Panc1 (cell line): ENCODE measurements around the gene WNT10A. TPM values are rescaled to one million over a fixed set of nuclear protein-coding genes. Genes with fewer than 3 reads are reported as not detected.
A peak's percentile ranks its signal among the peaks of the same experiment; 100 is the strongest.

Source experiments
- ATAC-seq: fragments of 200-7000 bp; cut with Tn5 transposase; 2 replicates; pipeline ENCODE4 v1.9.1; 2020; ENCODE audit warnings: mild to moderate bottlenecking, moderate library complexity
- BruUV-seq: library from RNA; stranded (reverse); fragments of 400-500 nt; replicated peaks from 2 replicates; lab custom pipeline; 2021; lab: Mats Ljungman, UMichigan
- CTCF ChIA-PET: fragments of 300-600 bp; sonication (Branson Sonifier 250); formaldehyde crosslinking; loops from one replicate; lab custom pipeline; 2022; ENCODE audit warnings: antibody characterized with exemption; lab: Charles Lee
- POLR2A ChIA-PET: fragments of 300-600 bp; sonication (Branson Sonifier 250); formaldehyde crosslinking; loops from one replicate; lab custom pipeline; 2022; ENCODE audit warnings: antibody characterized with exemption; lab: Charles Lee
- DNase-seq: peaks from one replicate; pipeline ENCODE4 v3.0.0-alpha.2; 2010; ENCODE audit warnings: low read depth, low spot score
- H3K27ac ChIP-seq: 2 replicates; pipeline ENCODE4 v1.5.1; 2011; ENCODE audit warnings: mild to moderate bottlenecking, low read length, inconsistent platforms
- H3K27me3 ChIP-seq: fragments of 200-500 bp; sonication (Bioruptor generic); 2 replicates; pipeline ENCODE4 v1.6.0; 2014; ENCODE audit warnings: low read length, inconsistent platforms; ENCODE audit not compliant: control insufficient read depth, insufficient read depth
- H3K36me3 ChIP-seq: fragments of 200-500 bp; sonication (Bioruptor generic); 2 replicates; pipeline ENCODE4 v1.5.1; 2014; ENCODE audit warnings: inconsistent platforms, mild to moderate bottlenecking, low read length, moderate library complexity; ENCODE audit not compliant: control insufficient read depth, insufficient read depth
- H3K4me1 ChIP-seq: 2 replicates; pipeline ENCODE4 v1.5.1; 2011; ENCODE audit warnings: inconsistent platforms, mild to moderate bottlenecking, low read length, moderate library complexity; ENCODE audit not compliant: control insufficient read depth, insufficient read depth
- H3K4me3 ChIP-seq, 2 experiments: 2 replicates each; pipeline ENCODE4 v1.5.1; 2011 to 2012; ENCODE audit warnings: low read depth in 2 of 2, low read length in 2 of 2, mild to moderate bottlenecking in 2 of 2, inconsistent platforms in 1 of 2, moderate library complexity in 1 of 2
- H3K9me3 ChIP-seq: fragments of 200-500 bp; sonication (Bioruptor generic); 2 replicates; pipeline ENCODE4 v1.5.1; 2014; ENCODE audit warnings: low read depth, mild to moderate bottlenecking, inconsistent platforms, low read length, moderate library complexity; ENCODE audit not compliant: control insufficient read depth, insufficient read depth
- POLR2AphosphoS5 ChIP-seq: IDR thresholded peaks from 2 replicates; pipeline ENCODE4 v1.6.1; 2012; ENCODE audit warnings: mild to moderate bottlenecking, low read depth, low read length, moderate library complexity
- SIN3A ChIP-seq: IDR thresholded peaks from 2 replicates; pipeline ENCODE4 v1.6.1; 2012; ENCODE audit warnings: low read depth, mild to moderate bottlenecking, low read length, moderate library complexity, borderline replicate concordance; ENCODE audit not compliant: insufficient read depth
- TCF7L2 ChIP-seq: IDR thresholded peaks from 2 replicates; pipeline ENCODE4 v1.6.1; 2011; ENCODE audit warnings: mild to moderate bottlenecking, low read depth, low read length, inconsistent platforms
- in situ Hi-C: cut with HindIII; loops from 2 replicates; pipeline ENCODE4 v1.10.0; 2016; ENCODE audit warnings: low sequenced_read_pairs, low pct_unique_long_range_greater_than_20kb
- intact Hi-C: fragments of 100-400 bp; cut with micrococcal nuclease; formaldehyde crosslinking; loops from one replicate; pipeline ENCODE4 v1.10.0; 2022; ENCODE audit not compliant: unreplicated experiment
- total RNA-seq: library from RNA; stranded (reverse); gene quantifications from one replicate; pipeline ENCODE4 v1.2.1, GENCODE V29; 2021; ENCODE audit not compliant: unreplicated experiment
- TF ChIP-seq, protein P1 (sequence below): fragments of 450-650 bp; IDR thresholded peaks from 2 replicates; pipeline ENCODE4 v1.5.1; 2017; ENCODE audit warnings: mild to moderate bottlenecking
- TF ChIP-seq, protein P2 (sequence below), 2 experiments: IDR thresholded peaks; 2 replicates each; pipeline ENCODE4 v1.6.1; 2011 to 2012; ENCODE audit warnings: low read depth in 2 of 2, control low read depth in 1 of 2, low read length in 1 of 2, mild to moderate bottlenecking in 1 of 2, moderate library complexity in 1 of 2; ENCODE audit not compliant: insufficient read depth in 1 of 2

The WNT10A gene
- total RNA-seq, 1 experiment from 2014 or later: 9.2 TPM

DNA sequence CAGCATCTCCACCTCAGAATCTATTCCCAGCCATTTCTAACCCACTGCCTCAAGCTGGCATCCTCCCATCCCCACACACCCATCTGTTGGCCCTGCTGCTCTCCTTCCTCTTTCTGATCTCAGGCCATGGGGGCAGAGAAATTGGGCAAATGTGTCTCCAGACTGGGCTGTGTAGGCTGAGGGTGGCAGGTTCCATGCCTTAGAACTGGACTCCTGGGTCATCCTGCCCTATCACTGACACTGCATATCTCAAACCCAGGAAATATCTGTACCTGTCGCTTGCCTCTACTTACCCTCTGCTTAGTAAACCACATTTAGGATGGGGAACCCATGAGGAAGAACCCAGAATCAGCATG lies 1.8 kb downstream of the WNT10A start:
- BruUV-seq: no TSS peak
- no peak for DNase-seq
- H3K4me1 ChIP-seq: peaks cover 28% of the 10 kb centered on the region
- in situ Hi-C loops: no loop called here
- no peaks in the 10 kb centered on the region for H3K27me3 ChIP-seq
- H3K27ac ChIP-seq: no peak overlapping the region
- intact Hi-C loops: no loop called here
- H3K4me3 ChIP-seq: no peak overlapping the region
- no peaks in the 10 kb centered on the region for H3K9me3 ChIP-seq
- TF ChIP-seq POLR2AphosphoS5: no peak
- TF ChIP-seq SIN3A: no peak
- no peak for TF ChIP-seq TCF7L2
- TF ChIP-seq, protein P1, sequence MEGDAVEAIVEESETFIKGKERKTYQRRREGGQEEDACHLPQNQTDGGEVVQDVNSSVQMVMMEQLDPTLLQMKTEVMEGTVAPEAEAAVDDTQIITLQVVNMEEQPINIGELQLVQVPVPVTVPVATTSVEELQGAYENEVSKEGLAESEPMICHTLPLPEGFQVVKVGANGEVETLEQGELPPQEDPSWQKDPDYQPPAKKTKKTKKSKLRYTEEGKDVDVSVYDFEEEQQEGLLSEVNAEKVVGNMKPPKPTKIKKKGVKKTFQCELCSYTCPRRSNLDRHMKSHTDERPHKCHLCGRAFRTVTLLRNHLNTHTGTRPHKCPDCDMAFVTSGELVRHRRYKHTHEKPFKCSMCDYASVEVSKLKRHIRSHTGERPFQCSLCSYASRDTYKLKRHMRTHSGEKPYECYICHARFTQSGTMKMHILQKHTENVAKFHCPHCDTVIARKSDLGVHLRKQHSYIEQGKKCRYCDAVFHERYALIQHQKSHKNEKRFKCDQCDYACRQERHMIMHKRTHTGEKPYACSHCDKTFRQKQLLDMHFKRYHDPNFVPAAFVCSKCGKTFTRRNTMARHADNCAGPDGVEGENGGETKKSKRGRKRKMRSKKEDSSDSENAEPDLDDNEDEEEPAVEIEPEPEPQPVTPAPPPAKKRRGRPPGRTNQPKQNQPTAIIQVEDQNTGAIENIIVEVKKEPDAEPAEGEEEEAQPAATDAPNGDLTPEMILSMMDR: no peak
- TF ChIP-seq, protein P2, sequence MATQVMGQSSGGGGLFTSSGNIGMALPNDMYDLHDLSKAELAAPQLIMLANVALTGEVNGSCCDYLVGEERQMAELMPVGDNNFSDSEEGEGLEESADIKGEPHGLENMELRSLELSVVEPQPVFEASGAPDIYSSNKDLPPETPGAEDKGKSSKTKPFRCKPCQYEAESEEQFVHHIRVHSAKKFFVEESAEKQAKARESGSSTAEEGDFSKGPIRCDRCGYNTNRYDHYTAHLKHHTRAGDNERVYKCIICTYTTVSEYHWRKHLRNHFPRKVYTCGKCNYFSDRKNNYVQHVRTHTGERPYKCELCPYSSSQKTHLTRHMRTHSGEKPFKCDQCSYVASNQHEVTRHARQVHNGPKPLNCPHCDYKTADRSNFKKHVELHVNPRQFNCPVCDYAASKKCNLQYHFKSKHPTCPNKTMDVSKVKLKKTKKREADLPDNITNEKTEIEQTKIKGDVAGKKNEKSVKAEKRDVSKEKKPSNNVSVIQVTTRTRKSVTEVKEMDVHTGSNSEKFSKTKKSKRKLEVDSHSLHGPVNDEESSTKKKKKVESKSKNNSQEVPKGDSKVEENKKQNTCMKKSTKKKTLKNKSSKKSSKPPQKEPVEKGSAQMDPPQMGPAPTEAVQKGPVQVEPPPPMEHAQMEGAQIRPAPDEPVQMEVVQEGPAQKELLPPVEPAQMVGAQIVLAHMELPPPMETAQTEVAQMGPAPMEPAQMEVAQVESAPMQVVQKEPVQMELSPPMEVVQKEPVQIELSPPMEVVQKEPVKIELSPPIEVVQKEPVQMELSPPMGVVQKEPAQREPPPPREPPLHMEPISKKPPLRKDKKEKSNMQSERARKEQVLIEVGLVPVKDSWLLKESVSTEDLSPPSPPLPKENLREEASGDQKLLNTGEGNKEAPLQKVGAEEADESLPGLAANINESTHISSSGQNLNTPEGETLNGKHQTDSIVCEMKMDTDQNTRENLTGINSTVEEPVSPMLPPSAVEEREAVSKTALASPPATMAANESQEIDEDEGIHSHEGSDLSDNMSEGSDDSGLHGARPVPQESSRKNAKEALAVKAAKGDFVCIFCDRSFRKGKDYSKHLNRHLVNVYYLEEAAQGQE (IDR thresholded peaks at IDR 0.05; ENCODE audit: insufficient read depth in 1 of 2, low read depth in 2 of 2, low read length in 1 of 2): no peak
- POLR2A ChIA-PET: no interaction called here
- no peaks in the 10 kb centered on the region for H3K36me3 ChIP-seq
- CTCF ChIA-PET: interaction anchor here (1.2 kb wide), 1 partner anchor 16 kb away, joined by 5 read pairs; no protein-coding TSS in a partner anchor
- no peak for ATAC-seq

DNA sequence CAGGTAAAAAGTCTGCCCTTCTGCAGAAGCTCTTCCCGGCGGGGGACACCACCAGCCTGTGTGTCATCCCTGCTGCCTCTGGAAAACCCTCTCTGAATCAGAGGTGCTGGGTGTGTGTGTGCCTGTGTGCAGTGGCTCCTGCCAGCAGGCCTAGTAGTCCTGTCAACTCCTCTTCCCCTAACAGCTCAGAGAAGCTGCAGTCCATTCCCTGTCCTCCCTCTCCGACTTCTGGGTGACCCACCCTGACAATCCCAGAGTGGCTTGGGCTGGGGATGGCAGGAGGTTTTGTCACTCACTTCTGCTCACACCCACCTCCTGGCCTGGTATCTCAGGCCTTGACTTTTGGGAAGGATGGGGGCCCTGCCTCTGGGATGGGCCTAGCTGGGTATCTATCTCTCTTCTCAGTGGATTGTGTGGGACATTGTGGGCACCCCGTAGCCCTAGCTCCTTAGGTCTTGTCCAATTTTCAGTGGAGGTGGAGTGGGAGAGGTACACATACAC lies 2.3 kb downstream of the WNT10A start:
- BruUV-seq: no TSS peak

More for the DNA sequence above, 2.3 kb downstream of the WNT10A start:
- Histone ChIP-seq H3K4me1 (peaks cover 28% of the 10 kb centered on the region), H3K9me3 (no peaks in the 10 kb centered on the region), H3K36me3 (no peaks in the 10 kb centered on the region), H3K27ac (peak overlapping the region; percentile 34; the same call in 1 of the 2 replicates), H3K27me3 (no peaks in the 10 kb centered on the region), H3K4me3 (no peak overlapping the region)
- ChIA-PET POLR2A (no interaction called here), CTCF (interaction anchor here (1.2 kb wide), 1 partner anchor 15 kb away, joined by 5 read pairs; no protein-coding TSS in a partner anchor)
- in situ Hi-C loops (no loop called here), intact Hi-C loops (no loop called here)
- ATAC-seq: peak; percentile 33; the same call in 1 of the 2 replicates
- no peak for TF ChIP-seq POLR2AphosphoS5
- TF ChIP-seq TCF7L2: no peak
- no peak for TF ChIP-seq SIN3A
- TF ChIP-seq, protein P1: no peak
- TF ChIP-seq, protein P2 (IDR thresholded peaks at IDR 0.05; ENCODE audit: insufficient read depth in 1 of 2, low read depth in 2 of 2, low read length in 1 of 2): no peak
- no peak for DNase-seq
